IPS-NIHi7 (cell line): ENCODE results near the gene ERBB4.
"Not testable (repeated sequence)": the region's sequence is repeated elsewhere in the genome, so short reads cannot be mapped to it uniquely, and the experiment has no call there.

Experiments used
- DNase-seq: peaks from one replicate; pipeline ENCODE4 v3.0.0; 2012; ENCODE audit warnings: mixed read lengths; ENCODE audit errors: extremely low spot score

ERBB4 gene

DNA sequence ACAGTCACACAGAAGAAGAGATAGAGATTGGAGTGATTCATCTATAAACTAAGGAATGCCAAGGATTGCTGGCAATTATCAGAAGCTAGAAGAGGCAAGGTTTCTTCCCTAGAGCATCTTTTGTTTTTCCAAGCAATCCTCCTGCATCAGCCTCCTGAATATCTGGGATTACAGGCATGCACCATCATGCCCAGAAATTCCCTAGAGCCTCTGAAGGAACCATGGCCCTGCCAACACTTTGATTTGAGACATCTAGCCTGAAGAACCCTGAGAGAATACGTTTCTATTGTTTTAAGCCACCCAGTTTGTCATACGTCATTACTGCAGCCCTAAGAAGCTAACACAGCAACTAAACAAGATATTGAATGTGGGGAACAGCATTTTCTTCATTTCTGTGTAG is 525.0 kb downstream of the ERBB4 start:
- DNase-seq = no peak

GRCh38 chr2:212010305-212010704 is 528.3 kb downstream of the ERBB4 start:
- DNase-seq = not testable (repeated sequence)

GRCh38 chr2:212007972-212008371 is 530.6 kb downstream of the ERBB4 start:
- no peak for DNase-seq

DNA sequence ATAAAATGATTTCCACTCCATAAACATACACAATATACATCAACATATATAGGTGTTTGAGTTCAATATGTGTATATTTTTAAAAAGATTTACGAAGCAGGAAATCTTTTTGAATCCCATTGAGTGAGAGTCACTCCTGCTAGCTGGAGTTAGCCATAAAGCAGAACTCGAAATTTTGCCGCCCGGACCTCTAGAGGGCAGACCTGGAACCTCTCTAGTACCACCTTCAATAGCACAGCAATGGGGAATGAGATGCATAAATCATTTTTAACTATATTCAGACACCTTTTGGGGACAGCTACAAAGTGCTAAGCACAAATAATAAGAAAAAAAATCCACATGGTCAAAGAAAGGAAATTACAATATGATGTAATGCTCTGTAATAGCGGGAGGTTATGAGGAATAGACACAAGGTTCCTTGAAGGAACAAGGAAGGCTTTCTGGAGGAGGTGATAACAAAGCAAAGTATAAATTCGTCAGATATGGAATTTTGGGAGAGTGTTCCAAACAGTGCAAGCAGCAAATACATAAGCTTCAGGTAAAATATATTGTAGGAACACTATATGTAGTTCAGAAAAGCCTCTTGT is 533.4 kb downstream of the ERBB4 start:
- DNase-seq = peak; percentile 50

- no peak for DNase-seq
Observed at GRCh38 chr2:212001325-212001724, 537.3 kb downstream of the ERBB4 start.

DNA sequence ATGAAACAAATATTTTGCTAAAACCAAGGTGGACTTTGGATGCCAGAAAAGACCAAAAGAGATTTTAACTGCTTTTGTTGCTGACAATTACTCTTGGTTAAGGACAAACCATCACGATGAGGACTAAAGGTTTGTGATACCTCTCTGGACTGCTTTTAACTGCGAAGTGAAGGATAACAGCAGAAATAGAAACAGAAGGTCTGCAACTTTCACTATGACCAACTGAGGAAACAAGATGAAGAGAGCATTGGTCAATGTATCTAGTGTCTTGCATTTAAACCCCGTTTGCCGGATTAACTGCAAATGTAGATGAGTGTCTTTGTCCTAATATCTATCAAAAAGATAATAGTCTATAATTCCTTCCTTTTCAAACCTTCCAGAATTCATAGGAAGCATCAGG is 541.7 kb downstream of the ERBB4 start:
- no peak for DNase-seq

DNA sequence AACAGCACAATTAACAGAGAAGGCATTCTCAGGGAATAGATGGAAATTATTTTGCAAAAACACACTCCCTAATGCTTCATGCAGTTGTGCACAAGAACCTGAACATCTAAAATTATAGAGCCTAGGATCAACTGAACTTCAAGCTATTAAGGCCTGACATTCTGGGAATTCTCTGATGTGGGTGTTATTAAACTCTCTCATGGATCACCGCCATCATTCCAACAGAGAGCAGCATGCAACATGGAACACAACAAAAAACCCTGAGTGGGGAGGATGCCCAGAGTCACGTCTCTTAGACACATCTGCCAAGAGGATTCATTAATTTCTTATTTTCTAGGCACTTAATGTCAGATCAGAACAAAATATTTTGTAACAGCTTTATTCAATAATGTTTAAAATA is 543.8 kb downstream of the ERBB4 start:
- no peak for DNase-seq

DNA sequence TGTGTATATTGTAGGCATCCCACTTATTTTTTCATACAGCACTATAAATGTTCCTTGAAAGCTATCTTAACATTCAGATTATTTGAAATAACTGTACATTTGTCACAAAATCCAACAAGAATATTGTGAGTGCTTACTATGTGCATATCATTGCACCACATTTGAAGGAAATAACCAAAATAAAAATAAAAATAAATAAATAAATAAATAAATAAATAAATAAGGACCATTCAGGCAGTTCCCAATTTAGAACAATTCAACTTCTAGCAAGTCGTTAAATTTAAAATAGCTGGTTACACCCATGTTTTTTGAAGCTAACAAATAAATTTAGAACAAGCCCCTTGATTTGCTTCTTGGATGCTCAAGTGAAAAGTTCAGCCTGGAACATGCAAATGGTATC is 548.3 kb downstream of the ERBB4 start:
- no peak for DNase-seq

DNA sequence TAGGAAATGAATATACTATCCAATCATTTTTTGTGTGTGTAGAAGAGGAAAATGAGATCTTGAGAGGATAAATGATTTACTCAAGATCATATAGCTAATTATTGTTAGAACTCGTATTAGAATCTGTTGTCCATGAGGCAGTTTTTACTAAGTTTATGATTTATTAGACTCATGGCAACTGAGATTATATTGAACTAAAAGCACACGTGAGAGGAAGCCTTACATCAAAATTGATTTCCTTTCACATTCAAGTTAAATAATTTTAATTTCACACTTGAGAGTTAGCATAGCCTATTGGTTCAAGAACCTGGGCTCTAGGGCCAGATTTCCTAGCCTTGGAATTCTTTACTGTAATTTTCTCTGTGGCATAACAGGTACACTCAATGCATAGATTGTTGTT is 552.3 kb downstream of the ERBB4 start:
- no peak for DNase-seq

GRCh38 chr2:211985393-211985792 is 553.2 kb downstream of the ERBB4 start:
- no peak for DNase-seq

GRCh38 chr2:211982162-211982561 is 556.4 kb downstream of the ERBB4 start:
- no peak for DNase-seq

GRCh38 chr2:211981451-211981850 is 557.2 kb downstream of the ERBB4 start:
- DNase-seq = no peak

- DNase-seq = no peak
Observed at GRCh38 chr2:211976076-211976475, 562.5 kb downstream of the ERBB4 start.

GRCh38 chr2:211967234-211967633 is 571.4 kb downstream of the ERBB4 start:
- no peak for DNase-seq

GRCh38 chr2:211963969-211964368 is 574.6 kb downstream of the ERBB4 start:
- DNase-seq = no peak

GRCh38 chr2:211957799-211958198 is 580.8 kb downstream of the ERBB4 start:
- DNase-seq = no peak

DNA sequence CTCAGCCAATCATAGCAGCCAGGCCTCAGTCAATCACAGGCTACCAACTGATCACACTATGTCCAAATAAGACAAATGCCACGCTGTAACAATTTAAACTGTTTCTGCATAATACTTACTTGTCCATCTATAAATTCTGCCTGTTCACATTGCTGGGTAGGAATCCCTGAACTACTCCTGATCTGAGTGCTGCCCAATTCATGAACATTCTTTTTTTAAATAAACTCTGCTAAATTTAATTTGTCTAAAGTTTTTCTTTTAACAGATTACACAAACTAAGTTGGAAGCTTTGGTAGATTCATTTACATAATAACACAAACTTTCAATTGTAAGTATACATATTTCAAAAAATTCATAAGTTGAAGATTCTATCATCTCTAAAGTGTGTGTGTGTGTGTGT is 583.0 kb downstream of the ERBB4 start:
- DNase-seq = no peak

DNA sequence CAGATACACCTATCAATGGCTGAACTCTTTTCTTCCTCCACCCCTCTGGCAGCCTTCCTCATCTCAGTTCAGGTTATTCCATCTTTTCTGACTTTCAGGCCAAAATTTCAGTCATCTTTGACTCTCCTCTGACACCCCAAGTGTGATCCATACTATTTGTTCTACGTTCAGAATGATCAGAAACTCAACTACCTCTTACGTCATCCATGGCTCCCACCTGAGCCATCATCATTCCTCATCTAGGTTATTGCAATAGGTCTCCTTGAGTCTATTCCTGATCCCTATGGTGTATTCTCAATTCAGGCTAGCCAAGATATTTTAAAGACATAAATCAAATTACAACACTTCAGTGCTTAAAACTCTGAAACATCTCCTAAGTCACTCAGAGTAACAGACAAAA is 589.7 kb downstream of the ERBB4 start:
- DNase-seq = no peak

DNA sequence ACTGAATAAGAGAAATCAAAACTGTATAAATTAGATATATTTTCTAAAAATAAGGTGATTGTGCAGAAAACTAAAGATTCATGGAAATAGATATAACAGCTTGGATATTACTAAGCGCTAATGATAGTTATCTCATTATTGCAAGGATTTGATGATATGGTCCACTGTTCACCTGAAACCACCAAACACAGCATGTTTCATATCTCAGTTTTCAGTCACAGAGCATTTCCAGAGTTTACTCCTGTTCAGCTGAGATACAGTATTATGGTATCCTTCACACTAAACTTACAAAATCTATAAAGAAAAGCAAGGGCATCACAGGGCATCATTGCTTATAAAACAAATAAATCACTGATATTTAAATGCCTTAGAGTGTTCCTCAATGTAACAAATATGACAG is 591.6 kb downstream of the ERBB4 start:
- DNase-seq = no peak

DNA sequence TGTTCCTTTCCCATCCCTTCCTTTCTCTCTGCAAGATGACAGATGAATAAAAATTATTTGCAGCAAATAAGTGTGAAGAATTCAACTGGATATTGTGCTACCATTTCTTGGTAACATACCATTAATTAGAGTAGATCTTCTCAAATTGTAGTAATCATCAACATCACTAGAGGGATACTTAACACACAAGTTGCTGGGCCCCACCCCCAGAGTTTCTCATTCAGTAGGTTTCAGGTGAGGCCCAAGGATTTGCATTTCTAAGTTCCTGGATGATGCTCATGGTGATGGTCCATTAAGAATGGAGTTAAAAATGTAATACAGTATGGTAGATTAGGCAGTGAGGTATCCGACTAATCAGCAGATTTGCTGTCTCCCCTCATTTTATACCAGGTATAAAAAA is 594.0 kb downstream of the ERBB4 start:
- peak; percentile 11 for DNase-seq

DNA sequence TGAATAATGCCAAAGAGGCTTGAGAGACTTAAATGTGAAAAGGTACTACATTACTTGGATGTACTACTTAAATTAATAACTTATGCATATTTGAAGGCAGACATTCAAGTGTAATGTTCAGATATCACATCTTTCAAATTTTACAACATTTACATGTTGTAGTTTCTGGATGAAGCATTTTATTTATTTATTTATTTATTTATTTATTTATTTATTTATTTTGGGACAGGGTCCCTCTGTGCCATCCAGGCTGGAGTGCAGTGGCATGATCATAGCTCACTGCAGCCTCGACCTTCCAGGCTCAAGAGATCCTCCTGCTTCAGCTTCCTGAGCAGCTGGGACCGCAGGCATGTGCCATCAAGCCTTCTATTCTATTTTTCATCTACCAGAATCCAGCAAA is 596.4 kb downstream of the ERBB4 start:
- no peak for DNase-seq

DNA sequence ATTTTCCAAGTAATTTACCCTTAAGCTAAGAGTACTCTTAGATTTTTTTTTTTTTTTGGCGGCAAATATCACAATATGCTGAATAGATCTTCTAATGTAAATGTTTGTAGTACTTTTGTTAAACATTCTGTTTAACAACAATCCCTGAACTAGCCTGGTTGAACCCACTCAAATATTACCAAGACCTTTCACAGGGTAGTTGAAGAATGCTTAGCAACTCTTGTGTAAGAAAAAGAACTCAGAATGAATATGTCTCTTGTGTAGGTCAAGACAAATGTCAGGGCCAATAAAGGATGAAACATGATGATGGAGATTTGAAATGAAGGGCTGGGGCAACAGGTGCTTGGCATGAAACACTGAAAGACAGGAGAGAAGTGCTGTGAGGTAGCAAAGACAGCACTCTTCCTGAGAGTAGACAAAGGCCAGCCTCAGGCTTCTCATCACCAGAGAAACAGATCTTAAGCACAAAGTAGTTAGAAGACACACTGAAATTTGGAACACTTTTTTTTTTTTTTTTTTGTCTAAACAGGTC is 597.3 kb downstream of the ERBB4 start:
- DNase-seq = no peak

DNA sequence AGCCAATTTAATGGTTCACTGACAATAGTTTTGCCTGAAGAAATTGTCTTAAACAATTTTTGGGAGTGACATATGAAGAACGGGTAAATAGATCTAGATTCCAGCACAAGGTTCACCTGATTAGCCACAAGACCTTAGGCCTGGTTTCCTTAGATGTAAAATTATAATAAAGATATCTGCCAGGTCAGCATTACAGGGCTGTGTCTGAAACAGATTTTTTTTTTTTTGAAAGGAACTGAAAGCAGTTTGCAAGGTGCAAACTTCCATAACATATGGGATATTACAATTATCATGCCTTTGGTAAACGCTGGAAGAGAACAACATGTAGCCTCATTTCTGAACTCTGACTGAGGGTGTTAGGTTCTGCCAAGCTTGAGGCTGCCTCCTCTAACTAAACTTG is 599.4 kb downstream of the ERBB4 start:
- no peak for DNase-seq

DNA sequence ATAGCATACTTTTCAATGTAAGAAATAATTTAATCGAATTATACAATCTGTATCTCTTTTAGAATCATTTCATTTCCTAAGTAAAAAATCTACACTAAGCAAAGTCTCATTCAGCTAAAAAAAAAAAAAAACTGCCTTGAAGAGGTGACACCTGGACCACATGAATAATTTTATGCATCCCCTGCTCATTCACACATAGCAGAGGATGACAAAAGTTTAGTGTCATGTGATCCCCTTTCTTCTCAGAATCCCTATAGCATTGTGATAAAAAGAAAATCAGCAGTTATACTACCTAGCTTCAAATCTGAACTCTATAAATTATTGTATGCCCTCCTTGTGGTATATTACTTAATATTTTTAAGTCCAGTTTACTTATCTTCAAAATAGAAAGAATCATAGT is 603.8 kb downstream of the ERBB4 start:
- DNase-seq = no peak
